ENCODE measurements around the gene CDCP1.

- no peak for TF ChIP-seq CTCF (IDR thresholded peaks at IDR 0.05)
- TF ChIP-seq POLR2A (IDR thresholded peaks at IDR 0.05): no peak
- TF ChIP-seq POLR2AphosphoS5 (IDR thresholded peaks at IDR 0.05): no peak
Measured at GRCh38 chr3:45173776-45174175, 27.6 kb upstream of the CDCP1 start.
